HCT116 (cell line): ENCODE results near the gene STAT6.

Source experiments
- CEBPB ChIP-seq: IDR thresholded peaks from 2 replicates; pipeline ENCODE4 v1.6.1; 2012; ENCODE audit warnings: low read depth
- CTCF ChIP-seq, 3 experiments: fragments of 200-600 bp in 1 of 3; sonication (generic) in 1 of 3; IDR thresholded peaks in 2 of 3; conservative IDR thresholded peaks in 1 of 3; 2 replicates each; pipeline ENCODE4 v1.5.1; 2012 to 2017; ENCODE audit warnings: low read depth in 2 of 3, low read length in 2 of 3, antibody characterized with exemption in 1 of 3, borderline replicate concordance in 1 of 3, control low read depth in 1 of 3, mild to moderate bottlenecking in 1 of 3, mixed read lengths in 1 of 3, mixed run types in 1 of 3, moderate library complexity in 1 of 3; ENCODE audit not compliant: insufficient read depth in 1 of 3
- EZH2 ChIP-seq: fragments of 200-600 bp; sonication (generic); IDR thresholded peaks from 2 replicates; pipeline ENCODE4 v1.6.1; 2017; ENCODE audit warnings: antibody characterized with exemption, mixed run types
- MAX ChIP-seq: IDR thresholded peaks from 2 replicates; pipeline ENCODE4 v1.6.1; 2012
- POLR2A ChIP-seq: IDR thresholded peaks from 2 replicates; pipeline ENCODE4 v1.7.0; 2011; ENCODE audit warnings: borderline replicate concordance; ENCODE audit not compliant: insufficient read depth, insufficient read length; ENCODE audit errors: extremely low read depth
- POLR2AphosphoS5 ChIP-seq: IDR thresholded peaks from 2 replicates; pipeline ENCODE4 v1.6.1; 2011; ENCODE audit warnings: mild to moderate bottlenecking, low read depth, low read length, moderate library complexity
- RAD21 ChIP-seq: IDR thresholded peaks from 2 replicates; pipeline ENCODE4 v1.6.1; 2012; ENCODE audit warnings: low read depth, mild to moderate bottlenecking
- REST ChIP-seq: IDR thresholded peaks from 2 replicates; pipeline ENCODE4 v1.6.1; 2012; ENCODE audit warnings: low read depth
- SIN3A ChIP-seq: IDR thresholded peaks from 2 replicates; pipeline ENCODE4 v1.6.1; 2012; ENCODE audit warnings: low read depth
- SP1 ChIP-seq: IDR thresholded peaks from 2 replicates; pipeline ENCODE4 v1.6.1; 2012; ENCODE audit warnings: low read depth
- SRF ChIP-seq: IDR thresholded peaks from 2 replicates; pipeline ENCODE4 v1.6.1; 2012; ENCODE audit warnings: low read depth
- TCF7L2 ChIP-seq: IDR thresholded peaks from 2 replicates; pipeline ENCODE4 v1.7.0; 2011; ENCODE audit warnings: borderline replicate concordance, inconsistent platforms; ENCODE audit not compliant: insufficient read depth, insufficient read length; ENCODE audit errors: extremely low read depth
- ZNF274 ChIP-seq: fragments of 200-500 bp; sonication (Bioruptor generic); IDR thresholded peaks from 2 replicates; pipeline ENCODE4 v1.6.1; 2014; ENCODE audit warnings: mild to moderate bottlenecking, low read depth, low read length, inconsistent platforms
- TF ChIP-seq, protein P1 (sequence below): IDR thresholded peaks from 2 replicates; pipeline ENCODE4 v1.6.1; 2012

GRCh38 chr12:57130941-57131340 is 19.8 kb upstream of the STAT6 start:
- TF ChIP-seq POLR2AphosphoS5 = no peak
- TF ChIP-seq EZH2 = no peak
- no peak for TF ChIP-seq CTCF (IDR thresholded peaks at IDR 0.05 in 2 of 3, conservative IDR thresholded peaks at IDR 0.05 in 1 of 3; ENCODE audit: borderline replicate concordance in 1 of 3, insufficient read depth in 1 of 3, low read depth in 2 of 3, low read length in 2 of 3)
- no peak for TF ChIP-seq ZNF274
- TF ChIP-seq, protein P1, sequence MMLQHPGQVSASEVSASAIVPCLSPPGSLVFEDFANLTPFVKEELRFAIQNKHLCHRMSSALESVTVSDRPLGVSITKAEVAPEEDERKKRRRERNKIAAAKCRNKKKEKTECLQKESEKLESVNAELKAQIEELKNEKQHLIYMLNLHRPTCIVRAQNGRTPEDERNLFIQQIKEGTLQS = no peak
- TF ChIP-seq POLR2A = no peak
- TF ChIP-seq TCF7L2 = no peak
- no peak for TF ChIP-seq RAD21
- TF ChIP-seq REST = no peak
- no peak for TF ChIP-seq MAX
- no peak for TF ChIP-seq SP1
- TF ChIP-seq CEBPB = no peak
- no peak for TF ChIP-seq SIN3A
- TF ChIP-seq SRF = no peak
